NCI-H1417 (cell line): Measurements from ENCODE around the gene DLGAP1.

Experiments used
- DNase-seq, 3 experiments: peaks; one replicate each; lab custom pipeline; 2025; lab: John Stamatoyannopoulos, UW

DLGAP1 gene

GRCh38 chr18:3816610-3817363 lies 638.3 kb downstream of the DLGAP1 start:
- peak in 1 of 3 experiments; percentile 22 for DNase-seq

DNA sequence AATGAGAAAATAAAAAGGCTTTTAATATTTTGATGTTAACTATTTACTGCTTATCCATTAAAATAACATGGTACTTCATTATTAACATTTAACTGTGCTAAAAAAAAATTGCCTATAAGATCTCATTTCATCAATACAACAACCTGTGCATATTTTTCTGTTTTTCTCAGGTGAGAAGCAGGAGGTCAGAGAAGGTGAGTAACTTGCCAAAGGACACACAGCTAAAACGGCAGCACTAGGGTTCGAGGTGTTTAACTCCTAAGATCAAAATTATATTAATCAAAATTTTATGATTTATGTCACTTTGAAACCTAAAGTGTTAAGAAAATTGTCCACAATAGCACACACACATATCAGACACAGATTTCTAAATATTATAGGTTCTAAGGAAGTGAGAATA lies 639.1 kb downstream of the DLGAP1 start:
- DNase-seq = no peak

DNA sequence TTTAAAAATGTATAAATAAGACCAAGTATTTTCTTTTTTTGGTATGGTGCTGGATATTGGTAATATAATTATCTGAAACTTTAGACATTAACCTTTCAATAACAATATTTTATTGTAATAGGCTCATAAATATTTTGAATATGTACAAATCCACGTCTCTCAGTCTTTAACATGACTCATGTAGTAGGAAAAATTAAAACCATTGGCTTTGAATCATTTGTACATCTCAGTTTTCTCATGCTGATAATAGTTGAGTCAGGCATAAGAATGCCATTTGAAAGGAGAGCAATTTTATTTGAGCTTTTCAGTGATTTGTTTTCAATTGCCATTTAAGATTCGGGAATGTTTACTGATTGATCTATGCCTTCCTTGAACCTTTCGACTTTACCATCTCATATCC lies 640.3 kb downstream of the DLGAP1 start:
- no peak for DNase-seq

GRCh38 chr18:3810296-3810695 lies 644.8 kb downstream of the DLGAP1 start:
- no peak for DNase-seq

GRCh38 chr18:3808985-3809780 lies 645.9 kb downstream of the DLGAP1 start:
- no peak for DNase-seq

GRCh38 chr18:3806656-3807055 lies 648.5 kb downstream of the DLGAP1 start:
- DNase-seq = peak; percentile 16 to 86 (median 73)

GRCh38 chr18:3804336-3804735 lies 650.8 kb downstream of the DLGAP1 start:
- no peak for DNase-seq

- no peak for DNase-seq
These were observed 651.8 kb downstream of the DLGAP1 start for GRCh38 chr18:3803350-3803749.

- peak; percentile 44 to 84 (median 75) for DNase-seq
These were observed 655.6 kb downstream of the DLGAP1 start for GRCh38 chr18:3799515-3799914.

GRCh38 chr18:3798032-3798431 lies 657.1 kb downstream of the DLGAP1 start:
- DNase-seq = no peak

DNA sequence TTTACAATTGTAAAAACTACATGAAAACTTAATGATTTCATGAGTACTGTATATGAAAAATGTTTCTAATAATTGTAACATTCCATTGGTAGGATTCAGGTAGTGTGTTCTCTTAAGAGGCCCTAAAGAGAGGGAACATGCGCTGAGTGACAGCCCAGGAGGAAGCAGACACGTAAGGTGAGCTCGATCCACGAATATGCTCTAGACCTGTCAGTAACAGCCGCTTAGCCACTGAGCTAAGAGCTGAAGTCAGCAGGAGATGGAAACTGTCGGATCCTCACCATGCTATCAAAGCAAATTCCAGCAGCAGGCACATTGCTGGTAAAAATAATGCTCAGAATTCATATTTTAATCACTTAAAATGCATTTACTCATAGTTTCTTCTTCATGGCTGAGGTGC lies 658.7 kb downstream of the DLGAP1 start:
- no peak for DNase-seq

GRCh38 chr18:3794537-3795348 lies 660.4 kb downstream of the DLGAP1 start:
- DNase-seq = no peak

DNA sequence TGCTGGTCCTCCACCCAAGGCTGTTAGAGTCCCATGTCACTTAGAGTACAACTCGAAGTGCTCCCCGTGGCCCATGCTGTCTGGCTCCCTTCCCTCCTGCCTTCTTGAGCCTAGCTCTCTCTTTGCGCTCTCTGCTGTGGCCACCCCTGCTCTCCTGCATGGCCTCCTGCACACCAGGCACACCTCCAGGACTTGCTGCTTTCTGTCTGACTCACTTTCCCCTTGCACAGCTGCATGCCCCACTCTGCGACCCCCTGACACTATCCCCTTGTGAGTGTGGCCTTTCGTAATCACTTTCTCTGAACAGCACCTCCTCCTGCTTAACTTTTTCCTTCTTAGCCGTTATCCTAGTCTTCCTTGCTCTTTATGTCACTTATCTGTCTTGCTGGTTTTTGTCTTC lies 661.6 kb downstream of the DLGAP1 start:
- DNase-seq = peak in 1 of 3 experiments; percentile 3

DNA sequence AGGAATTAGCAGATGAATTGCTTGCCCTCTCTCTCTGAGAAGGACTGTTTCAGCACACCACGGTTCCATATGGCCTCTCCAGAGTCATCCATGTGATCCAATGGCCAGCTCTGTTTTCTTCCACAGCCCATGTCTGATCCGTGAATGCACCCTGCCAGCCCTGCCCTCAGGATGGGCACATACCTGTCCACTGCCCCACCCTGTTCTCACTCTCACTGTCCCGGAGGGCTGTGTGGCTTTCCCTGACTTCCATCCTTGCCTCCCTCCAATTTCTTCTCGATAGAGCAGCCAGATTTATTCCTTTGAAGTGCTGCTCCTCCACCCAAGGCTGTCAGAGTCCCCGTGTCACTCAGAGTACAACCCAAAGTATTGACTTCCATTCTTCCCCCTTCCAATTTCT lies 662.0 kb downstream of the DLGAP1 start:
- no peak for DNase-seq

DNA sequence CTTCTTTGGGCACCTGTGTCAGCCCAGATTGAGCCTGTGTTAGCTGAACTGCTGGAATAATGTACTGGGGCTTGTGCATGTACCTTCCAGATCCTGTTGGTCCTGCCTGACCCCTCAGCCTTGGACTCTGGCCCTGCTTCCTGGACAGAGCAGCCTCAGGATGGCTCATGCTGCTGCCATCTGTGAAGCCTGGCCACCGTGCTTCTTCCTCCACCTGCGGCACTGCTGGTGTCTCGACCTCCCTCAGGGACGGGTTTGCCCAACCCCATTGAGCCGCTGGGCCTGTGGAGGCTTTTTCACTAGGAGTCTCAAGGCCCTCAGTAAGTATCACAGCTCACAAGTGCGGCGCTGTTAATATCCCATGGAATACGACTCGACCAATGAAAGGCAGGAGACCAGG lies 662.4 kb downstream of the DLGAP1 start:
- no peak for DNase-seq

DNA sequence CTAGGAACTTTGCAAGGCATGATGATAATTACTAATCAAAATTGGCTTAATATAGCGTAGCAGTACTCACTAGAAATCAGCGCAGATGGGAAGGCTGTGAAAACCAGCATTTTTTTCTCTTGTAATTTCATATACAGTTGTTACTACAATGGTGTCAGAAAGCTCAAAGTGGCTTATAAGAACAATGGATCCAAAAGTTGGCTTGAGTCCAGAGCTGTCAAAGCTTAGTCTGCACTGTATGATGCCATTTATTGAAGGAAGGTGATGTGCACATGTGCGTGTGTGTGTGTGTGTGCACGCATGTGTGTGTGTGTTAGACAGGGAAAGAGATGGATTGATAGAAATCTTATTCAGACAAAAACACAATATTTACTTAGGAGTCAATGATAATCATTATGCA lies 663.9 kb downstream of the DLGAP1 start:
- peak; percentile 68 to 93 (median 80) for DNase-seq

GRCh38 chr18:3790703-3791102 lies 664.4 kb downstream of the DLGAP1 start:
- peak; percentile 78 to 97 (median 82) for DNase-seq

DNA sequence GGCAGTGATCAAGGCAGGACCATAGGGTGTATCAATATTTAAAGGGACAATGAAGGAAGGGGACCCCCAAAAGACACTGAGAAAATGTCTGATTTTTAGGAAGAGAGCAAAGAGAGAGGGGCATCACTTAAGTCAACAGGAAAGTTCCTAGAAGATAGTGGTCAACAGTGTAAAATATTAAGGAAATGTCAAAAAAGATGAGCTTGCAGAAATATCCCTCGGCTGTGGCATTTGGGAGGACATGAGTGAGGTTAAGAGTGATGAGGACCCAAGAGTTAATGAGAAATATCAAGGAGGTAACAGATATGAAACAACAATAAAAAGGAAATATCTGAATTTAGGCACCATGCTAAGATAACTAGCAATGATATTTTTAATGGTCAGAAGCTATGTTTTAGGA lies 665.6 kb downstream of the DLGAP1 start:
- no peak for DNase-seq

DNA sequence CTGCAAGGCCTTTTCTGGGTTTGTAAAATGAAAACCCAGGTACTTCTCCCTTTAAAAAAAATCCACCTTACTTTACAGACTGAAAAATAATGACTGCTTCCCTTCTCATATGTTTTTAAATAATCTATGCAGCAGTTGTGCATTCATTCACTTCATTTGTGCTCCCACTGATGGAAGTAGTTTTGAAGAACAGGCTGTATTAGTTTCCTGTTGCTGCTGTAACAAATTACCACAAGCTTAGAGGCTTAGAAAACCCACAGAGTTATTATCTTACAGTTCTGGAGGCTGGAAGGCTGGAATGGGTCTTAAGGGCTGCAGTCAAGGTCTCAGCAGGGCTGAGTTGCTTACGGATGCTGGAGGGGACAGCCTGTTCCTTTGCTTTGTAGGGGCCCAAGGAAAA lies 670.2 kb downstream of the DLGAP1 start:
- DNase-seq = no peak

DNA sequence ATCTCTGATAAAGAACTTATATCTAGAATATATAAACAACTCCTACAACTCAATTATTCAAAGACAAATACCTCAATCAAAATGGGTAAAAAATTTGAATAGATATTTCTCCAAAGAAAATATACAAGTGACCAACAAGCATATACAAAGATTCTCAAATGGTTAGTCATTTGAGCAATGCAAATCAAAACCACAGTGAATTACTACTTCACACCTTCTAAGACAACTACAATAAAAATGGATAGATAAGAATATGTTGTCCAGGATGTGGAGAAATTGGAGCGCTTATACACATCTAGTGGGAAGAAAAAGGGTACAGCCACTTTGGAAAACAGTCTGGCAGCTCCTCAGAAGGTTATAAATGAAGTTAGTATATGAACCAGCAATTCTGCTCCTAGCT lies 672.2 kb downstream of the DLGAP1 start:
- no peak for DNase-seq

DNA sequence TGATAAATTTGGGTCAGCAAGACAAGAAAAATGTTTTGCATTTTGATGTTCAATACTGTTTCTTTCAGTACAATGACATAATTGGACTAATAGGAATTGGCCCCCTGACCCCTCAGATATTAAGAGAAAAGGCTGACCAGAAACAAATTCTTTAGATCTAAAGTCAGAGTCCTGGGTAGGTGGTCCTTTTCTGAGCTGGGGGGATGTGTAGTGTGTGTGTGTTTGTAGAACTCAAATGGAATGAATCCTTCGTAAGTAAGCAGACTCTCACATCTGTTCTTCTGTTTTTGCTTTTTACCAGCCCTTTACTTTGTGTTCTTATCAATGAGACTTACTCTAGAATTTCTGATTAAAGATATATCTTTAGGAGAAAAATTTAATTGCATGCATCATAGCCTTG lies 677.4 kb downstream of the DLGAP1 start:
- DNase-seq = no peak

GRCh38 chr18:3777122-3777521 lies 678.0 kb downstream of the DLGAP1 start:
- no peak for DNase-seq

GRCh38 chr18:3775996-3776395 lies 679.1 kb downstream of the DLGAP1 start:
- DNase-seq = no peak
